Measurements from ENCODE around the gene KLF13.

The KLF13 gene

GRCh38 chr15:31360158-31360561, 33.5 kb downstream of the KLF13 start:
- no peak overlapping the region for H3K4me3 ChIP-seq (ENCODE audit: low read depth, low read length)
- TF ChIP-seq MAX (IDR thresholded peaks at IDR 0.05; ENCODE audit: low read depth, low read length): no peak
- TF ChIP-seq POLR2A (IDR thresholded peaks at IDR 0.05; ENCODE audit: extremely low read depth, insufficient read length): no peak
- no peak for TF ChIP-seq CTCF (IDR thresholded peaks at IDR 0.05; ENCODE audit: low read depth, low read length)
- no peak for TF ChIP-seq MYC (IDR thresholded peaks at IDR 0.05; ENCODE audit: low read depth, low read length)
- no peak for DNase-seq (ENCODE audit: low read depth)

GRCh38 chr15:31360843-31361763, 34.5 kb downstream of the KLF13 start:
- TF ChIP-seq MAX (IDR thresholded peaks at IDR 0.05; ENCODE audit: low read depth, low read length): no peak
- TF ChIP-seq CTCF (IDR thresholded peaks at IDR 0.05; ENCODE audit: low read depth, low read length): no peak
- peak; percentile 82 for TF ChIP-seq MYC (IDR thresholded peaks at IDR 0.05; ENCODE audit: low read depth, low read length)
- TF ChIP-seq POLR2A (IDR thresholded peaks at IDR 0.05; ENCODE audit: extremely low read depth, insufficient read length): peak; percentile 38
- H3K4me3 ChIP-seq (ENCODE audit: low read depth, low read length): peak overlapping the region; percentile 32
- DNase-seq (ENCODE audit: low read depth): peak; percentile 92

- TF ChIP-seq CTCF (IDR thresholded peaks at IDR 0.05; ENCODE audit: low read depth, low read length): no peak
- no peak for TF ChIP-seq POLR2A (IDR thresholded peaks at IDR 0.05; ENCODE audit: extremely low read depth, insufficient read length)
- TF ChIP-seq MYC (IDR thresholded peaks at IDR 0.05; ENCODE audit: low read depth, low read length): peak; percentile 32
- TF ChIP-seq MAX (IDR thresholded peaks at IDR 0.05; ENCODE audit: low read depth, low read length): peak; percentile 91
- H3K4me3 ChIP-seq (ENCODE audit: low read depth, low read length): peak overlapping the region; percentile 32
- DNase-seq (ENCODE audit: low read depth): peak; percentile 25
Measured at GRCh38 chr15:31361764-31362515, 35.3 kb downstream of the KLF13 start.

GRCh38 chr15:31362886-31363285, 36.3 kb downstream of the KLF13 start:
- no peak for DNase-seq (ENCODE audit: low read depth)
- H3K4me3 ChIP-seq (ENCODE audit: low read depth, low read length): no peak overlapping the region
- TF ChIP-seq MAX (IDR thresholded peaks at IDR 0.05; ENCODE audit: low read depth, low read length) (no peak), CTCF (IDR thresholded peaks at IDR 0.05; ENCODE audit: low read depth, low read length) (no peak), POLR2A (IDR thresholded peaks at IDR 0.05; ENCODE audit: extremely low read depth, insufficient read length) (no peak), MYC (IDR thresholded peaks at IDR 0.05; ENCODE audit: low read depth, low read length) (no peak)

- peak overlapping the region; percentile 50 for H3K4me3 ChIP-seq (ENCODE audit: low read depth, low read length)
- peak; percentile 52 for DNase-seq (ENCODE audit: low read depth)
- TF ChIP-seq MYC (IDR thresholded peaks at IDR 0.05; ENCODE audit: low read depth, low read length) (peak; percentile 62; the same call in 1 of the 2 replicates), MAX (IDR thresholded peaks at IDR 0.05; ENCODE audit: low read depth, low read length) (peak; percentile 77), CTCF (IDR thresholded peaks at IDR 0.05; ENCODE audit: low read depth, low read length) (no peak), POLR2A (IDR thresholded peaks at IDR 0.05; ENCODE audit: extremely low read depth, insufficient read length) (no peak)
Measured at GRCh38 chr15:31364301-31365031, 37.8 kb downstream of the KLF13 start.
